Neural crest cell (in vitro differentiated cells): ENCODE results near the gene SMYD4. TPM values are rescaled to one million over a fixed set of nuclear protein-coding genes. Genes with fewer than 3 reads are reported as not detected.
"Not testable (repeated sequence)": the region's sequence is repeated elsewhere in the genome, so short reads cannot be mapped to it uniquely, and the experiment has no call there.

ENCODE experiments used
- DNase-seq: peaks from one replicate; pipeline ENCODE4 v3.0.0; 2021; ENCODE audit warnings: low read depth, mixed read lengths, low spot score
- H3K27ac Mint-ChIP-seq: one replicate; pipeline ENCODE4 v1.8.0; 2021; ENCODE audit warnings: mild to moderate bottlenecking, mixed read lengths; ENCODE audit not compliant: unreplicated experiment
- H3K27me3 Mint-ChIP-seq: 2 replicates; pipeline ENCODE4 v1.8.0; 2021; ENCODE audit warnings: low read depth, mild to moderate bottlenecking, mixed read lengths
- H3K36me3 Mint-ChIP-seq: 2 replicates; pipeline ENCODE4 v1.8.0; 2021; ENCODE audit warnings: low read depth, mild to moderate bottlenecking, mixed read lengths
- H3K4me1 Mint-ChIP-seq: 2 replicates; pipeline ENCODE4 v1.8.0; 2021; ENCODE audit warnings: mixed read lengths
- H3K4me3 Mint-ChIP-seq: one replicate; pipeline ENCODE4 v1.8.0; 2021; ENCODE audit warnings: mild to moderate bottlenecking, mixed read lengths
- H3K9me3 Mint-ChIP-seq: 2 replicates; pipeline ENCODE4 v1.8.0; 2021; ENCODE audit warnings: mixed read lengths
- total RNA-seq: library from RNA; stranded (reverse); gene quantifications from 2 replicates; pipeline ENCODE4 v1.2.1, GENCODE V29; 2021
- TF ChIP-seq, protein P1 (sequence below): fragments of 200-600 bp; sonication (generic); conservative IDR thresholded peaks from 2 replicates; pipeline ENCODE4 v1.5.0; 2021; ENCODE audit warnings: antibody characterized with exemption, mild to moderate bottlenecking

SMYD4 gene
- total RNA-seq, 1 donor from 2014 or later = 32.2 TPM

DNA sequence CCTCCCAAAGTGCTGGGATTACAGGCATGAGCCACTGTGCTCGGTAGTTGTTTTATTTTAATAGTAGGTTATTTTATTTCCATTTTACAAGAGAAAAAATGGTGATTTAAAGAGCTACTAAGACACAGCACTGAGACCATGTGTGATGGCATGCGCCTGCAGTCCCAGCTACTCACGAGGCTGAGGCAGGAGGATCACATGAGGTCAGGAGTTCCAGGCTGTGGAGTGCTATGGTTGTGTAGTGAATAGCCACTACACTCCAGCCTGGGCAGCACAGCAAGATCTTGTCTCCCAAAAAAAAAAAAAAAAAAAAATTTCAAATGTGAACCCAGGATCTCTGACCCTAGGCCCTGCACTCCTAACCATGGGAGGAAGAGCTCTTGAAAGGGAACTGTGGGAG is 64.1 kb downstream of the SMYD4 start:
- no peak for DNase-seq
- Mint-ChIP-seq H3K36me3 (no peaks in the 10 kb centered on the region), H3K27me3 (peaks cover 4% of the 10 kb centered on the region), H3K4me1 (peaks cover 44% of the 10 kb centered on the region), H3K9me3 (no peaks in the 10 kb centered on the region), H3K27ac (no peak overlapping the region), H3K4me3 (no peak overlapping the region)
- TF ChIP-seq, protein P1, sequence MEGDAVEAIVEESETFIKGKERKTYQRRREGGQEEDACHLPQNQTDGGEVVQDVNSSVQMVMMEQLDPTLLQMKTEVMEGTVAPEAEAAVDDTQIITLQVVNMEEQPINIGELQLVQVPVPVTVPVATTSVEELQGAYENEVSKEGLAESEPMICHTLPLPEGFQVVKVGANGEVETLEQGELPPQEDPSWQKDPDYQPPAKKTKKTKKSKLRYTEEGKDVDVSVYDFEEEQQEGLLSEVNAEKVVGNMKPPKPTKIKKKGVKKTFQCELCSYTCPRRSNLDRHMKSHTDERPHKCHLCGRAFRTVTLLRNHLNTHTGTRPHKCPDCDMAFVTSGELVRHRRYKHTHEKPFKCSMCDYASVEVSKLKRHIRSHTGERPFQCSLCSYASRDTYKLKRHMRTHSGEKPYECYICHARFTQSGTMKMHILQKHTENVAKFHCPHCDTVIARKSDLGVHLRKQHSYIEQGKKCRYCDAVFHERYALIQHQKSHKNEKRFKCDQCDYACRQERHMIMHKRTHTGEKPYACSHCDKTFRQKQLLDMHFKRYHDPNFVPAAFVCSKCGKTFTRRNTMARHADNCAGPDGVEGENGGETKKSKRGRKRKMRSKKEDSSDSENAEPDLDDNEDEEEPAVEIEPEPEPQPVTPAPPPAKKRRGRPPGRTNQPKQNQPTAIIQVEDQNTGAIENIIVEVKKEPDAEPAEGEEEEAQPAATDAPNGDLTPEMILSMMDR = no peak

DNA sequence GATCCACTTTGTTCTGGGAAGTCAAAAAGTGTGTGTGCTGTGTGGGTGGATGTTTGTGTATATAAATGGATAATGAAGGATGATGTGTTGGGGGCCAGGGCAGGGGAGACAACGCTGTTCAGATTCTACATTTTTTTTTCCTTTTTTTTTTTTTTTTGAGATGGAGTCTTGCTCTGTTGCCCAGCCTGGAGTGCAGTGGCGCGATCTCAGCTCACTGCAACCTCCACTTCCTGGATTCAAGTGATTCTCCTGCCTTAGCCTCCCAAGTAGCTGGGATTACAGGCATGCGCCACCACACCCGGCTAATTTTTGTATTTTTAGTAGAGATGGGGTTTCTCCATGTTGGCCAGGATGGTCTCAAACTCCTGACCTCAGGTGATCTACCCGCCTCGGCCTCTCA is 65.0 kb downstream of the SMYD4 start:
- not testable (repeated sequence) for H3K36me3 Mint-ChIP-seq, H3K9me3 Mint-ChIP-seq, H3K27ac Mint-ChIP-seq, DNase-seq, H3K4me3 Mint-ChIP-seq, H3K27me3 Mint-ChIP-seq
- H3K4me1 Mint-ChIP-seq = peaks cover 38% of the 10 kb centered on the region

DNA sequence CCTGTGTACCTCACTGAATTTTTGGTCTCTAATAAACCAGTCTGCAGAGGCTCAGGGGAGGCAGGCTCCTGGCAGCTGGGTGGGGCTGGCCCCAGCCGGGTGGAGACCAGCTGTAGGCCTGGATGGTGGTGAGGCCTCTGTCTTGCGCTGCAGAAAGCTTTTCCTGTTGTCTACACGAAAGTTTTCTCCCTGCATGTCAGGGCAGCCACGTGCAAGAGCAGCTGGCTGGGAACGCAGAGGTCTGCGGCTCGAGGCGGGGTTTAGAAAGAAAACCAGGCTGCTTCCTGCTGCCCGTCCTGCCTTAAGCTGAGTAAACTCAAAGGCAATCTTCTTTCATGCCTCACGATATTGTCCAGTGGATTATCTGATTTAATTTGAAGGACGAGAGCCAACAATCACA is 65.4 kb downstream of the SMYD4 start:
- Mint-ChIP-seq H3K4me1 (peaks cover 34% of the 10 kb centered on the region), H3K4me3 (no peak overlapping the region), H3K9me3 (no peaks in the 10 kb centered on the region), H3K27ac (no peak overlapping the region), H3K36me3 (no peaks in the 10 kb centered on the region), H3K27me3 (peaks cover under 1% of the 10 kb centered on the region)
- no peak for DNase-seq
- TF ChIP-seq, protein P1 = no peak

DNA sequence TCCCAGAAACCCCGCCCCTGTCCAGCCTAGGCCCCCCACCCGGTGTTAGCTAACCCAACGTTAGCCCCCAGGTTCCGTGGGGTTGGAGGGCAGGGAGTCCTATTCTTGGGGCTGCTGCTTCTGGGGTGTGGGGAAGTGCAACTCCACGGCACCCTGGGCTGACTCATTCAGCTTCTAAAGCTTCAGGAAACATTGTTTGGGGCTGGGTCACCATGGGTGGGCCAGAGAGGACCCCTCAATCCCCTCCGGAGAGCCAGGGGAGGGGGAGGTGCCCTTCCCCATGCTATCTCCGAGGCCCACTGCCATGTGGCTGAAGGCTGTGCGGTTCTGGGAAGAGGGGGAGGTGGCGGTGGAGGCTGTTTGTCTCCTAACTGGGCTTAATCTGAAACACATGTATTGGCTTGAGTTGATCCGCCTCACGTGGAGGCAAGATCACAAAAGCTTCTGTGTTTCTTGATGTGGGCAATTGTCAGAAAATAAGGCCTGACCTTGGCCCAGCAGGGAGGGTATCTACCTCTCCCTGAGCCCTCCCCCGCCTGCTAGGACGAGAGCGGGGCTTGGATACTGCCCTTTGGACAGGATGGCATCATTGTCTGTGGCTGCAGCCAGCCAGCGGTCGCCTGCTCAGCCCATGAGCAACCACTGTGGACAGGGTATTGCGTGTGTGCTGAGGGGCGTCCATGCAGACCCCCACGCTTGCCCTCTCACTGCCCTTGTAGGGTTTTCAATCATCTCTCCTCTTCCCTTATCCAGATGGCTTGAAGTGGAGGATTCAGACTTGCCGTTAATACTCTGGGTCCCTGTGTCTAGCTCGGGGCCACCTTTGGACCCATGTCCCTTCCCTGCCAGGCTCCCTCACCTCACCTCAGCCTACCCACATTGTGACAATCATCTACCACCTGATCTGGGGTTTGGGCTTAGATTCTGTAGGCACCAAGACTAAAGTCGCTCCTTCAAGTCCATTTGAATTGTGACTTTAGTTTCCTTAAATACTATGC is 66.5 kb downstream of the SMYD4 start:
- H3K9me3 Mint-ChIP-seq = no peaks in the 10 kb centered on the region
- peaks cover 34% of the 10 kb centered on the region for H3K4me1 Mint-ChIP-seq
- TF ChIP-seq, protein P1 = no peak
- no peak for DNase-seq
- peak overlapping the region; percentile 89 for H3K27ac Mint-ChIP-seq
- H3K4me3 Mint-ChIP-seq = peak overlapping the region; percentile 62
- no peaks in the 10 kb centered on the region for H3K36me3 Mint-ChIP-seq
- no peaks in the 10 kb centered on the region for H3K27me3 Mint-ChIP-seq

DNA sequence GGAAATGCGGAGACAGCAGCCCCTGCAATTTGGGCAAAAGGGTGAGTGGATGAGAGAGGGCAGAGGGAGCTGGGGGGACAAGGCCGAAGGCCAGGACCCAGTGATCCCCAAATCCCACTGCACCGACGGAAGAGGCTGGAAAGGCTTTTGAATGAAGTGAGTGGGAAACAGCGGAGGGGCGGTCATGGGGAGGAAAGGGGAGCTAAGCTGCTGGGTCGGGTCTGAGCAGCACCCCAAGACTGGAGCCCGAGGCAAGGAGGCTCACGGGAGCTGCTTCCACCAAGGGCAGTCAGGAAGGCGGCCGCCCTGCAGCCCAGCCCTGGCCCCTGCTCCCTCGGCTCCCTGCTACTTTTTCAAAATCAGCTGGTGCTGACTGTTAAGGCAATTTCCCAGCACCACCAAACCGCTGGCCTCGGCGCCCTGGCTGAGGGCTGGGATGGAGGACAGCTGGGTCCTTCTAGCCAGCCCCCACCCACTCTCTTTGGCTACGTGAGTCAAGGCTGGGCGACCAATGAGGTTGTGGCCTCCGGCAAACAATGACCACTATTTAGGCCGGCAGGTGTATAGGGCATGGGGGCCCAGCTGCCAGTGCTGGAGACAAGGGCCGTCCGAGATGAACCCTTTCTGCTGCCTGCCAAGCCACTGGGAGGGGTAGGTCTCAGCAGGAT is 67.3 kb downstream of the SMYD4 start:
- Mint-ChIP-seq H3K27ac (no peak overlapping the region), H3K9me3 (no peaks in the 10 kb centered on the region), H3K36me3 (no peaks in the 10 kb centered on the region), H3K4me3 (no peak overlapping the region), H3K4me1 (peaks cover 30% of the 10 kb centered on the region), H3K27me3 (no peaks in the 10 kb centered on the region)
- TF ChIP-seq, protein P1 = no peak
- no peak for DNase-seq

DNA sequence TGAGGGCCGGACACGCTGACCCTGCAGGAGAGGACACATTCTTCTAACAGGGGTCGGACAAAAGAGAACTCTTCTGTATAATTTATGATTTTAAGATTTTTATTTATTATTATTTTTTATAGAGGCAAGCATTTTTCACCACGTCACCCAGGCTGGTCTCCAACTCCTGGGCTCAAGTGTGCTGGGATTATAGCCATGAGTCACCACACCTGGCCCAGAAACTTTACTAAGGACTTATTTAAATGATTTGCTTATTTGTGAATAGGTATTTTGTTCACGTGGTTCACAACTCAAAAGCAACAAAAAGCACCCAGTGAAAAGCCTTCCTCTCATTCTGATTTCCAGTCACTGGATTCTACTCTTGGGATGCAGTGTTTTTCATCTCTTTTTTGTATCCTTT is 70.2 kb downstream of the SMYD4 start:
- H3K27ac Mint-ChIP-seq = no peak overlapping the region
- H3K9me3 Mint-ChIP-seq = no peaks in the 10 kb centered on the region
- no peak overlapping the region for H3K4me3 Mint-ChIP-seq
- H3K36me3 Mint-ChIP-seq = no peaks in the 10 kb centered on the region
- no peaks in the 10 kb centered on the region for H3K27me3 Mint-ChIP-seq
- peaks cover 35% of the 10 kb centered on the region for H3K4me1 Mint-ChIP-seq
- DNase-seq = no peak
- TF ChIP-seq, protein P1 = no peak
